HEK293T (cell line): Measurements from ENCODE around the gene VGLL3.

Experiments used
- CTCF ChIA-PET: fragments of 350-600 bp; formaldehyde crosslinking; extraction: SDS; loops from one replicate; lab custom pipeline; 2021; ENCODE audit warnings: antibody characterized with exemption, inconsistent platforms; lab: Yijun Ruan, JAX
- POLR2A ChIA-PET: fragments of 350-600 bp; formaldehyde crosslinking; extraction: SDS; loops from one replicate; lab custom pipeline; 2020; ENCODE audit warnings: antibody characterized with exemption, inconsistent platforms; lab: Yijun Ruan, JAX
- DNase-seq: peaks from one replicate; pipeline ENCODE4 v3.0.0; 2012; ENCODE audit warnings: mixed read lengths; ENCODE audit errors: extremely low spot score
- ARNT ChIP-seq: fragments of 450-650 bp; IDR thresholded peaks from 2 replicates; pipeline ENCODE4 v1.6.1; 2017; ENCODE audit warnings: mild to moderate bottlenecking
- BHLHE40 ChIP-seq: fragments of 450-650 bp; IDR thresholded peaks from 2 replicates; pipeline ENCODE4 v1.6.1; 2016; ENCODE audit warnings: mild to moderate bottlenecking, moderate library complexity, borderline replicate concordance
- CTBP1 ChIP-seq: fragments of 450-650 bp; IDR thresholded peaks from 2 replicates; pipeline ENCODE4 v1.6.1; 2016; ENCODE audit warnings: borderline replicate concordance
- ELF4 ChIP-seq: fragments of 450-650 bp; IDR thresholded peaks from 2 replicates; pipeline ENCODE4 v1.6.1; 2017; ENCODE audit warnings: antibody characterized with exemption
- FOXA1 ChIP-seq: fragments of 450-650 bp; IDR thresholded peaks from 2 replicates; pipeline ENCODE4 v1.6.1; 2016; ENCODE audit warnings: mild to moderate bottlenecking
- FOXK2 ChIP-seq: fragments of 450-650 bp; IDR thresholded peaks from 2 replicates; pipeline ENCODE4 v1.6.1; 2016; ENCODE audit warnings: mild to moderate bottlenecking
- FOXM1 ChIP-seq: fragments of 450-650 bp; IDR thresholded peaks from 2 replicates; pipeline ENCODE4 v1.6.1; 2017; ENCODE audit warnings: mild to moderate bottlenecking, borderline replicate concordance
- HDGF ChIP-seq: fragments of 450-650 bp; IDR thresholded peaks from 2 replicates; pipeline ENCODE4 v1.6.1; 2017; ENCODE audit warnings: antibody characterized with exemption, borderline replicate concordance
- L3MBTL2 ChIP-seq: fragments of 450-650 bp; conservative IDR thresholded peaks from 2 replicates; pipeline ENCODE4 v1.6.1; 2016; ENCODE audit warnings: mild to moderate bottlenecking
- LEF1 ChIP-seq: fragments of 450-650 bp; IDR thresholded peaks from 2 replicates; pipeline ENCODE4 v1.6.1; 2017; ENCODE audit warnings: mild to moderate bottlenecking, borderline replicate concordance
- NFRKB ChIP-seq: fragments of 450-650 bp; IDR thresholded peaks from 2 replicates; pipeline ENCODE4 v1.6.1; 2016; ENCODE audit warnings: mild to moderate bottlenecking, moderate library complexity
- PKNOX1 ChIP-seq: fragments of 450-650 bp; IDR thresholded peaks from 2 replicates; pipeline ENCODE4 v1.6.1; 2016
- SP1 ChIP-seq: fragments of 450-650 bp; IDR thresholded peaks from 2 replicates; pipeline ENCODE4 v1.6.1; 2017
- SUZ12 ChIP-seq: fragments of 450-650 bp; IDR thresholded peaks from 2 replicates; pipeline ENCODE4 v1.6.1; 2016; ENCODE audit warnings: mild to moderate bottlenecking
- TARDBP ChIP-seq: fragments of 450-650 bp; IDR thresholded peaks from 2 replicates; pipeline ENCODE4 v1.6.1; 2016
- ZNF384 ChIP-seq: fragments of 450-650 bp; IDR thresholded peaks from 2 replicates; pipeline ENCODE4 v1.6.1; 2016

VGLL3 gene

GRCh38 chr3:86963611-86964010, 27.3 kb downstream of the VGLL3 start:
- ChIA-PET CTCF (no interaction called here), POLR2A (no interaction called here)

GRCh38 chr3:86961297-86961696, 29.7 kb downstream of the VGLL3 start:
- TF ChIP-seq FOXK2 (no peak), LEF1 (no peak), TARDBP (no peak), FOXM1 (no peak), CTBP1 (no peak)
- ChIA-PET POLR2A (no interaction called here), CTCF (no interaction called here)
- no peak for DNase-seq

More at GRCh38 chr3:86963611-86964010, 27.3 kb downstream of the VGLL3 start:
- no peak for DNase-seq
- TF ChIP-seq ZNF384 (no peak), FOXA1 (no peak), BHLHE40 (no peak), NFRKB (no peak), FOXM1 (no peak), TARDBP (no peak), ARNT (no peak), L3MBTL2 (no peak), FOXK2 (no peak), ELF4 (no peak)

GRCh38 chr3:86960550-86960949, 30.4 kb downstream of the VGLL3 start:
- no peak for DNase-seq
- ChIA-PET CTCF (interaction anchor here (1.1 kb wide), 1 partner anchor 9 kb away, joined by 3 read pairs; no protein-coding TSS in a partner anchor), POLR2A (no interaction called here)
- TF ChIP-seq HDGF = no peak
- TF ChIP-seq ZNF384 = no peak
- no peak for TF ChIP-seq L3MBTL2
- TF ChIP-seq BHLHE40 = no peak
- TF ChIP-seq SUZ12 = no peak
- TF ChIP-seq FOXA1 = no peak
- no peak for TF ChIP-seq LEF1

GRCh38 chr3:86958534-86958933, 32.4 kb downstream of the VGLL3 start:
- ChIA-PET CTCF (no interaction called here), POLR2A (no interaction called here)
- TF ChIP-seq FOXM1 (no peak), ARNT (no peak), FOXA1 (no peak), PKNOX1 (no peak), CTBP1 (no peak), TARDBP (no peak), SP1 (no peak), ZNF384 (no peak)
- no peak for DNase-seq

GRCh38 chr3:86954747-86955146, 36.2 kb downstream of the VGLL3 start:
- TF ChIP-seq L3MBTL2 (no peak), CTBP1 (no peak)
- CTCF ChIA-PET = no interaction called here
- POLR2A ChIA-PET = no interaction called here
- no peak for DNase-seq

- TF ChIP-seq CTBP1 (no peak), TARDBP (no peak), NFRKB (no peak), FOXA1 (no peak), ARNT (no peak), PKNOX1 (no peak), FOXM1 (no peak), BHLHE40 (no peak), SUZ12 (no peak), SP1 (no peak), ZNF384 (no peak), L3MBTL2 (no peak), ELF4 (no peak)
- CTCF ChIA-PET = no interaction called here
- no peak for DNase-seq
- POLR2A ChIA-PET = no interaction called here
Measured at GRCh38 chr3:86954226-86954625, 36.7 kb downstream of the VGLL3 start.

- CTCF ChIA-PET = interaction anchor here (1.2 kb wide), 1 partner anchor 9 kb away, joined by 3 read pairs; no protein-coding TSS in a partner anchor
- TF ChIP-seq ELF4 (no peak), SUZ12 (no peak), ZNF384 (no peak), L3MBTL2 (no peak), NFRKB (no peak), FOXA1 (no peak), FOXM1 (no peak), PKNOX1 (no peak), LEF1 (no peak), CTBP1 (no peak), HDGF (no peak), BHLHE40 (no peak), FOXK2 (no peak)
- no peak for DNase-seq
- POLR2A ChIA-PET = no interaction called here
Measured at GRCh38 chr3:86951322-86951721, 39.6 kb downstream of the VGLL3 start.
